Stomach (tissue), 9 donors: ENCODE data around the gene EVA1C. TPM values are rescaled to one million over a fixed set of nuclear protein-coding genes. Genes with fewer than 3 reads are reported as not detected.

Source experiments
- DNase-seq, 2 donors: peaks; one replicate each; pipeline versions ENCODE4 v3.0.0 to v3.0.0-alpha.2; 2013 to 2019
- H3K27ac ChIP-seq, 5 donors: fragments of 200-600 bp in 4 of 5; sonication (generic) in 4 of 5; one replicate each; pipeline ENCODE4 v1.5.1; 2013 to 2019; ENCODE audit warnings: mild to moderate bottlenecking in 1 of 5, moderate library complexity in 1 of 5
- H3K27me3 ChIP-seq, 3 donors: fragments of 200-600 bp; sonication (generic); one replicate each; pipeline ENCODE4 v1.5.1; 2017 to 2019; ENCODE audit warnings: mixed run types in 1 of 3
- H3K36me3 ChIP-seq, 4 donors: fragments of 200-600 bp; sonication (generic); 1 replicate in 3 of 4; 2 replicates in 1 of 4; pipeline ENCODE4 v1.5.1; 2016 to 2019
- H3K4me1 ChIP-seq, 4 donors: fragments of 200-600 bp; sonication (generic); one replicate each; pipeline ENCODE4 v1.5.1; 2016 to 2019
- H3K4me3 ChIP-seq, 4 donors: fragments of 200-600 bp; sonication (generic) in 3 of 4; one replicate each; pipeline ENCODE4 v1.5.1; 2016 to 2019; ENCODE audit warnings: mild to moderate bottlenecking in 1 of 4
- H3K9me3 ChIP-seq, 4 donors: fragments of 200-600 bp; sonication (generic); one replicate each; pipeline ENCODE4 v1.5.1; 2016 to 2019
- EP300 ChIP-seq: sonication (generic); formaldehyde crosslinking; IDR thresholded peaks from one replicate; pipeline ENCODE4 v1.6.1; 2017; ENCODE audit warnings: antibody characterized with exemption
- POLR2A ChIP-seq, 4 donors: fragments of 450-650 bp; IDR thresholded peaks; one replicate each; pipeline ENCODE4 v1.6.1; 2016; ENCODE audit warnings: antibody characterized with exemption in 4 of 4, control low read depth in 2 of 4, mild to moderate bottlenecking in 1 of 4, moderate library complexity in 1 of 4
- POLR2AphosphoS5 ChIP-seq, 3 donors: sonication (generic); formaldehyde crosslinking; IDR thresholded peaks; one replicate each; pipeline ENCODE4 v1.6.1; 2016; ENCODE audit warnings: antibody characterized with exemption in 3 of 3
- WGBS, 5 donors: extraction: QIAGEN DNeasy Blood & Tissue Kit in 3 of 5; methylation state at CpG; one replicate each; pipeline versions ENCODE4 v1.1.5 to v1.1.7; 2013 to 2018; 5-methylcytosine and 5-hydroxymethylcytosine counted together
- intact Hi-C: fragments of 100-400 bp; cut with DNase I; formaldehyde crosslinking; loops from one replicate; pipeline ENCODE4 v1.15.1; 2023; ENCODE audit warnings: low total_unique reads
- polyA plus RNA-seq, 3 donors: library from polyadenylated mRNA; stranded (reverse); fragments of 200-250 nt; gene quantifications; one replicate each; pipeline ENCODE4 v1.2.3, GENCODE V29; 2013
- total RNA-seq, 5 donors: library from RNA; depleted of rRNA; stranded (reverse); fragments of >200 nt; gene quantifications; one replicate each; pipeline versions ENCODE4 v1.1.0 to v1.2.3, GENCODE V29; 2014 to 2016
- TF ChIP-seq, protein P1 (sequence below), 7 experiments: fragments of 450-650 bp in 4 of 7; fragments of 200-600 bp in 3 of 7; sonication (generic) in 3 of 7; IDR thresholded peaks; one replicate each; pipeline ENCODE4 v1.5.1; 2016 to 2019; ENCODE audit warnings: antibody characterized with exemption in 7 of 7, control low read depth in 2 of 7, mild to moderate bottlenecking in 1 of 7
- donor health status: healthy with polysubstance abuse.
- donor health status: Bipolar disorder and iron deficiency.
- donor health status: healthy.

The EVA1C gene
- total and polyA plus RNA-seq, 8 donors = 10.6 to 142 (median 42.9) TPM

DNA sequence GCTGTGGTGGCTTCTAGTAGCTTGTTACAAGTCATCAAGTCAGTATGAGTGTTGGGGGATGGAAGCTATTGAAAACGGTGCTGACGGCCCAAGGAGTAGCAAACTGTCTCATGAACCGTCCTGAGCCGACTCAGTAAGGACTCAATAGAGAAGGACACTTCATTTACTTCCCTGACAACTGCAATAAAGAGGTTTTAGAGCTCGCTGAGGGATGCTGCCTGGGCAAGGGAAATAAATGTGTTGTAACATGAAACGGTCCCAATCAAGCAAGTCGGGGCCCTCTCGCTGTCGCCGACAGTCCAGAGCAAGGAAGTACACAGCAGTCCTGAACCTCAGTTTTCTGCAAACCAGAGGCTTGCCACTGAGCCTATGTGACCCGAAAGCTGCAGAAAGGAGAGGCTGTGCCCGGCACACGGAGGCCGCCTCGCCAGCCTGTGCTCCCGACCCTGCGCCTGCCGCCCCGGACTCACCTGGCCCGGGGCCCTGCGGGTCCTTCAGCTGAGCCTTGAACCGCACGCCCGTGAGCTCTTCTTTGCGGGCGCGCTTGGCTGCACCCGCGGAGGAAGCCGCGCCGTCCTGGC, 20.1 kb upstream of the EVA1C start:
- no peaks in the 10 kb centered on the region for H3K9me3 ChIP-seq
- no peak for DNase-seq
- H3K4me1 ChIP-seq = peaks cover 15 to 35% (median 25%) of the 10 kb centered on the region in 4 donors
- H3K4me3 ChIP-seq = peak overlapping the region; percentile 98 to 100 (median 100)
- 0 to 1% (median 0%) methylated on average over 18 to 32 of the region's 32 CpGs for WGBS, 5 donors
- peaks cover 0 to 14% (median 0%) of the 10 kb centered on the region in 4 donors for H3K36me3 ChIP-seq
- intact Hi-C loops = loop anchor here (10.0 kb wide), 1 partner anchor 212 kb away; no protein-coding TSS in a partner anchor
- H3K27me3 ChIP-seq = peaks cover 0 to 6% (median 0%) of the 10 kb centered on the region in 3 donors
- TF ChIP-seq, protein P1, sequence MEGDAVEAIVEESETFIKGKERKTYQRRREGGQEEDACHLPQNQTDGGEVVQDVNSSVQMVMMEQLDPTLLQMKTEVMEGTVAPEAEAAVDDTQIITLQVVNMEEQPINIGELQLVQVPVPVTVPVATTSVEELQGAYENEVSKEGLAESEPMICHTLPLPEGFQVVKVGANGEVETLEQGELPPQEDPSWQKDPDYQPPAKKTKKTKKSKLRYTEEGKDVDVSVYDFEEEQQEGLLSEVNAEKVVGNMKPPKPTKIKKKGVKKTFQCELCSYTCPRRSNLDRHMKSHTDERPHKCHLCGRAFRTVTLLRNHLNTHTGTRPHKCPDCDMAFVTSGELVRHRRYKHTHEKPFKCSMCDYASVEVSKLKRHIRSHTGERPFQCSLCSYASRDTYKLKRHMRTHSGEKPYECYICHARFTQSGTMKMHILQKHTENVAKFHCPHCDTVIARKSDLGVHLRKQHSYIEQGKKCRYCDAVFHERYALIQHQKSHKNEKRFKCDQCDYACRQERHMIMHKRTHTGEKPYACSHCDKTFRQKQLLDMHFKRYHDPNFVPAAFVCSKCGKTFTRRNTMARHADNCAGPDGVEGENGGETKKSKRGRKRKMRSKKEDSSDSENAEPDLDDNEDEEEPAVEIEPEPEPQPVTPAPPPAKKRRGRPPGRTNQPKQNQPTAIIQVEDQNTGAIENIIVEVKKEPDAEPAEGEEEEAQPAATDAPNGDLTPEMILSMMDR (IDR thresholded peaks at IDR 0.05) = no peak
- TF ChIP-seq POLR2A (IDR thresholded peaks at IDR 0.05) (no peak), POLR2AphosphoS5 (IDR thresholded peaks at IDR 0.05) (no peak), EP300 (no peak)
- peak overlapping the region in 4 of 5 donors; percentile 88 to 94 (median 90) for H3K27ac ChIP-seq

DNA sequence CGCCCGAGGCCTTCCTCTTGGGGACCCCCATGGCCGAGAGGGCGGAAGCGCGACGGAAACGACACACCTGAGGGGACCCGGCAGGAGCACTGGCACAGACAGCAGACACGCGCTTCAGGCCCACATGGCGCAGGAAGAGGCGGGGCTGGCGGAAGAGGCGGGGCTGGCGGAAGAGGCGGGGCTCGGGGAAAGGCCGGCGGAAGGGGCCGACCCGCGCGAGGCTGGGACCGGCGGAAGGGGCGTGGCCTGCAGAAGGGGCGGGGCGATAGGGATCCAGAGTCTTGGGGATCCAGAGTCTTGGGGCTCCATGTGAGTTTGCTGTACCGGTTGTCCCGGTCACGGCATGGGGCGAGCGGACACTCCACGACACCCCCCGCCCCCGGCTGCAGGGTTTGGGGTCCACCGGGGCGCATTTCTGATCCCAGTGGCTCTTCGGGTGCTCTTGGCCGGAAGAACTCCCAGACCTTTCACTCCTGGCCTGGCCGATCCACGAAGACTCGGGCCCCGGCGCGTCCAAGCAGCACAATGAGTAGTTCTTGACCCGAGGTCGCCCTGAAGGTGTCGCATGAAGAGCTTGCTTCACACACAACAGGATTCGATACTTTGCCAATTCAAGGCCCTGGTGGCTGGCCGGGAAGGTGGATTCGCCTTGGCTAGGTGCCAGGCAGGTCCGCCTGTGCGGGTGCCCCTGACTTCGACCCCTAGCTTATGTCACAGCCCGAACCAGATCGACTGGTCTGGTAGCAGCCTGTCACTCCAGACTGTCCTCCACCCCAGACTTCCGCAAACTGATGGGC, 19.4 kb upstream of the EVA1C start, which contains the start of gene URB1:
Gene URB1 (minus strand): TSS at position 133 of the 797 bp plus-strand sequence. CDS start 102 bp downstream, at position 31.
- no peaks in the 10 kb centered on the region for H3K9me3 ChIP-seq
- H3K36me3 ChIP-seq = peaks cover 0 to 12% (median 0%) of the 10 kb centered on the region in 4 donors
- TF ChIP-seq POLR2AphosphoS5 (IDR thresholded peaks at IDR 0.05) (peak; percentile 54 to 84 (median 73)), EP300 (no peak), POLR2A (IDR thresholded peaks at IDR 0.05) (peak in 1 of 4 donors; percentile 27)
- peaks cover 0 to 6% (median 0%) of the 10 kb centered on the region in 3 donors for H3K27me3 ChIP-seq
- H3K27ac ChIP-seq = peak within 1 kb of the TSS; percentile 88 to 94 (median 90)
- H3K4me1 ChIP-seq = peaks cover 15 to 35% (median 25%) of the 10 kb centered on the region in 4 donors
- peak within 1 kb of the TSS; percentile 98 to 100 (median 100) for H3K4me3 ChIP-seq
- intact Hi-C loops = loop anchor here (10.0 kb wide), 1 partner anchor 212 kb away; no protein-coding TSS in a partner anchor
- DNase-seq = peak; percentile 93 to 97
- 2 to 10% (median 4%) methylated on average over 9 to 59 of the region's 59 CpGs for WGBS, 5 donors

DNA sequence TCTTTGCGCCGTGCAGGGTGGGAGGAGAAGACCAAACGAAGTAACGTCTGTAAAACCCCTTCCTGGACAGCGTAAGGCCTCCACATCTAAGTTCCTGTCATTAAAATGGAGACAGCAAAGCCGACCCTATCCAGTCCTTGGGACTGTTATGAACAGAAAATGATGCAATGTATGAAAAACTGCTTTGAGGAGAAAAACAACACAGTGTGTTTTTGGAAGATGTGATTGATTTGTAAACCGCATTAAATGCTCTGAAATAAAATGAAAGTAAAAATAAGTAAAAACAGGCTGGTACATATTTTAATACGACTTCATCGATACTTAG, 18.9 kb upstream of the EVA1C start:
- 33 to 57% (median 45%) methylated on average over 9 of the region's 9 CpGs for WGBS, 5 donors
- Histone ChIP-seq H3K9me3 (no peaks in the 10 kb centered on the region), H3K36me3 (peaks cover 0 to 6% (median 0%) of the 10 kb centered on the region in 4 donors), H3K27me3 (peaks cover 0 to 6% (median 0%) of the 10 kb centered on the region in 3 donors), H3K4me1 (peaks cover 15 to 35% (median 25%) of the 10 kb centered on the region in 4 donors), H3K27ac (peak overlapping the region; percentile 88 to 94 (median 90)), H3K4me3 (peak overlapping the region; percentile 98 to 100 (median 100))
- no peak for TF ChIP-seq EP300
- no peak for TF ChIP-seq POLR2A (IDR thresholded peaks at IDR 0.05)
- TF ChIP-seq POLR2AphosphoS5 (IDR thresholded peaks at IDR 0.05) = no peak
- TF ChIP-seq, protein P1 (IDR thresholded peaks at IDR 0.05) = no peak
- intact Hi-C loops = loop anchor here (10.0 kb wide), 1 partner anchor 211 kb away; no protein-coding TSS in a partner anchor
- no peak for DNase-seq

DNA sequence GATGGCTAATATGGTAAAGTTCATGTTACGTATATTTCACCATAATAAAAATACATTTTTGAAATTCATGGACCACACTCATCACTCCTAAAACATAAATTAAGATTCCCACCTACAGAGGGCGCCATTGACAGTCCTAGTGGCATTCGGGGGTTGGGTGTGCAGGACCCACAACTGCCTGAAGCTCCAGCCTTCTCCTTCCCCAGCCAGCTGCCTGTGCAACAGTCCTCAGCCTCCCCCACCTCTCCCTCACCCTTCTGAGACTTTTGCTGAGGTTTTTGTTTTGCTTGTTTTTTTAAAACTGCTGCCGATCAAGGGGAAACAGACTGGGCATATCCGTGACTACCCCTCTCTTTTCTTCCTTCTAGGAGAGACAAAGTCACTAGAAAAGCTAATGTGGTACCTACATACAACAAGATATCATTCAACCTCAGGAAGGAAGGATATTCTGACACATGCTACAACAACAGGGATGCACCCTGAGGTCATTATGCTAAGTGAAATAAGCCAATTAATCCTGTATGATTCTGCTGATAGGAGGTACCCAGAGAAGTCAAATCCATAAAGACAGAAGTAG, 9.2 kb upstream of the EVA1C start:
- intact Hi-C loops = no loop called here
- WGBS, 5 donors = 7 to 18% (median 17%) methylated on average over 5 of the region's 5 CpGs
- Histone ChIP-seq H3K9me3 (no peaks in the 10 kb centered on the region), H3K4me1 (peaks cover 0 to 7% (median 0%) of the 10 kb centered on the region in 4 donors), H3K4me3 (no peak overlapping the region), H3K36me3 (no peaks in the 10 kb centered on the region), H3K27ac (no peak overlapping the region), H3K27me3 (no peaks in the 10 kb centered on the region)
- DNase-seq = peak; percentile 57 to 87
- TF ChIP-seq POLR2AphosphoS5 (IDR thresholded peaks at IDR 0.05) = peak in 1 of 3 donors; percentile 29
- TF ChIP-seq, protein P1 (IDR thresholded peaks at IDR 0.05) = peak in 5 of 7 experiments; percentile 43 to 69 (median 58)
- TF ChIP-seq EP300 = no peak
